IPS DF 4.7 (cell line): ENCODE measurements around the gene ERC1.
"Not testable (repeated sequence)": the region's sequence is repeated elsewhere in the genome, so short reads cannot be mapped to it uniquely, and the experiment has no call there.

Experiments used
- DNase-seq: peaks from one replicate; pipeline ENCODE4 v3.0.0-alpha.2; 2013; ENCODE audit warnings: low spot score; ENCODE audit errors: extremely low read depth

The ERC1 gene

DNA sequence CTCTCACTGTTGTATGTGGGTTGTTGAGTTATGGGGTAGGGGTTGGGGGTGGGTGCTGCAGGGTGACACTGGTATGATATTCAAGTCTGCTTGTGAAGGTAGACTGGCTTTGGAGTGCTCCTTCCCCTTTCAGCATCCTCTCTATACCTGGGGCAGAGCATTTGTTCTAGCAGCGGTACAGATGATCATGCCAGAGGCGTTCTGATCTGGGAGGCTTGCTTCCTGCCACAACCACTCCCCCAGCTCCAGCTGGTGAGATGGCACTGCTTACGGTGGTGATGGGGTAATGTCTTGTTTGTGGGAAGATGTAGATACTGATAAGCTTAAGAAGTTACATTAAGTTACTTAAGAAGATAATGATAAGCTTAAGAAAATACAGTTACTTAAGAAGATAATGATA lies 131.8 kb downstream of the ERC1 start:
- DNase-seq = no peak

DNA sequence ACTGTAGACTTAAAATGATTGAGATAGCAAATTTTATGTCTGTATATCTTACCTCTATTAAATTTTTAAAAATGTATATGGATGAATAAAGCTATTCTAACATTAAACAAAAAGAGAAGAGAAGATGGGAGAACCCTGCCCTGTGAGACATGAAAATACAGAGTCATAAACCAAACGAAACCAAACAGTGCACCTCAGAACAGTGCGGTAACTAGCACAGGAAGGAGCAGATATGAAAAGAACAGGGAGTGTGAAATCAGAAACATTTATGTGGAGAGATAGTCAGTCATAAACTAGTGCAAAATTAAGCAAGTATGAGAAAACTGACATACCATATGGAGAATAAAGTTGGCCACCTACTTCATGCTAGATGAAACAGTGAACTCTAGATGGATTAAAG lies 135.1 kb downstream of the ERC1 start:
- no peak for DNase-seq

- no peak for DNase-seq
Measured at GRCh38 chr12:1127021-1127420, 136.0 kb downstream of the ERC1 start.

- no peak for DNase-seq
Measured at GRCh38 chr12:1130164-1130563, 139.1 kb downstream of the ERC1 start.

DNA sequence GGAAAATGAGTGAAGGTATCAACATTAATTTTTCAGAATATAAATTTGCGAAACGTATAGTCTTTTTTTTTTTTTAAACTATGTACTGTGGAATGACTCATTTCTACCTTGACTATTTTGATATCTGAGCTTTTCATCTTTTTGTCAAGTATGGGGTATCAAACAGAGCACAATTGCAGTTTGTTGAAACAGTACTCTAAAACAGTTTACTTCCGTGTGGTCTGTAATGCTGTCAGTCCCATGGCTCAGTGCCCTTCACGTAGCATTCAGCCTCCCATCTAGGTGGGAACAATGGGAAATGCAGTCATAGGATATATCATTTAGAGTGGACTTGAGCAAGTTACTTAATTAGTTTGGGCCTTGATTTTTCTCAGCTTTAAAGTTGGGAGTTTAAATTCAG lies 139.5 kb downstream of the ERC1 start:
- DNase-seq = no peak

DNA sequence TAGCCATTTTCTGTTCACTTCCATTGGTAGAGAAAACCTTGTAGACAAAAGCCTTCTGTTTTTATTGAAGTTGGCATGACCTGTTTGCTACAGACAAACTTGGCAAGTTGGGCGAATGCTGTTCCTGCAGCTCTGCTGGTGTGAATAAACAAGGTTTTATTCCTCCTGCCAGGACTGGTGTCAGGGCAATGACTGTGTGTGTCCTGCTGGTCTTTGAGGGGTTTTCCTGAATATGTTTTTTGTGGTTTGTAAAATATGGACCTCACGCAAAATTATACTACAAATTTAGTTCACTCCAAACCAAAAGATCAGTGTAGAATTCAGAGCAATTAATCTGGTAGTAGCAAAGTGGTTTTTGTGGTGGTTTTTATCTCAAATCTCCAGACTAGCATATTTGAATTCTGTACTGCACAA lies 140.8 kb downstream of the ERC1 start:
- no peak for DNase-seq

DNA sequence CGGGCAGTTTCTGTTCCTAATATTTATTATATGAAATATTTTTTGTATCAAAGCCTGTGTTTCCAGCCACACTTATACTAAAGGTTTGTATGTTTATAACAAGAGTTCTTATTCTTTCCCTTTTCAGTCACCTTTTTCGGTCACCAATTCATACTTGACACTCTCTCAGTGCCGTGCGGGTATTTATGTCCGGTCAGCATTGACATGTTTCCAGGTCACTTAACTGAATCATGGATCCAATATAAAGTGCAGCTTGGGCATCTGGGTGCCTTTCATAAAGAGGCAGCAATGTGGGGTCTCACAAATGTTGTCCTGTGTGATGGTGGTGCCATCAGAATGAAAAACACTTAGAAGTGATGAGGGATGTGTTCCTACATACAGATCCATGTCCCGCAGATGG lies 141.3 kb downstream of the ERC1 start:
- no peak for DNase-seq

GRCh38 chr12:1138691-1139090 lies 147.7 kb downstream of the ERC1 start:
- no peak for DNase-seq

DNA sequence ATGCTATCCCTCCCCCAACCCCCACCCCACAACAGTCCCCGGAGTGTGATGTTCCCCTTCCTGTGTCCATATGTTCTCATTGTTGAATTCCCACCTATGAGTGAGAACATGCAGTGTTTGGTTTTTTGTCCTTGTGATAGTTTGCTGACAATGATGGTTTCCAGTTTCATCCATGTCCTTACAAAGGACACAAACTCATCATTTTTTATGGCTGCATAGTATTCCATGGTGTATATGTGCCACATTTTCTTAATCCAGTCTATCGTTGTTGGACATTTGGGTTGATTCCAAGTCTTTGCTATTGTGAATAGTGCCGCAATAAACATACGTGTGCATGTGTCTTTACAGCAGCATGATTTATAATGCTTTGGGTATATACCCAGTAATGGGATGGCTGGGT lies 155.7 kb downstream of the ERC1 start:
- not testable (repeated sequence) for DNase-seq

- DNase-seq = no peak
Measured at GRCh38 chr12:1147821-1148220, 156.8 kb downstream of the ERC1 start.

- no peak for DNase-seq
Measured at GRCh38 chr12:1157046-1157445, 166.0 kb downstream of the ERC1 start.

GRCh38 chr12:1161197-1161596 lies 170.2 kb downstream of the ERC1 start:
- DNase-seq = no peak

GRCh38 chr12:1162081-1162760 lies 171.2 kb downstream of the ERC1 start:
- DNase-seq = no peak

GRCh38 chr12:1167784-1168183 lies 176.8 kb downstream of the ERC1 start:
- DNase-seq = no peak

DNA sequence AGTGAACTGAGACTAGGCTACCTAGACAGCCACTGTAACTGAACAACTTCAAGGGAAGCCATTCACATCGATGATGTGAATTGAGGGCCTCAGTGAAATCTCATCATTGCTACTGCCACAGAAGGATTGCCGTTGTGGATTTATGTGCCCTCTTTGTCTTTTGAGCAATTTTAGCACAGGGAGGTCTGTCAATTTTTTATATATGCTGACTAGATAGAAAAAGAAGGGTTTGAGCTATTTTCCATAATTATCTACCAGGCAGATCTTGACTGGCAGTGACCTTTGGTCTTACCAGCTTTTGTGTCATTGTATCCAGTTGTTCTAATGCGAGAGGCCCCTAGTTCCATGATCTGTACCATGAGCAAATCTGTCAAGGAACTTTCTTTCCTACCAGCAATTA lies 179.4 kb downstream of the ERC1 start:
- DNase-seq = no peak

DNA sequence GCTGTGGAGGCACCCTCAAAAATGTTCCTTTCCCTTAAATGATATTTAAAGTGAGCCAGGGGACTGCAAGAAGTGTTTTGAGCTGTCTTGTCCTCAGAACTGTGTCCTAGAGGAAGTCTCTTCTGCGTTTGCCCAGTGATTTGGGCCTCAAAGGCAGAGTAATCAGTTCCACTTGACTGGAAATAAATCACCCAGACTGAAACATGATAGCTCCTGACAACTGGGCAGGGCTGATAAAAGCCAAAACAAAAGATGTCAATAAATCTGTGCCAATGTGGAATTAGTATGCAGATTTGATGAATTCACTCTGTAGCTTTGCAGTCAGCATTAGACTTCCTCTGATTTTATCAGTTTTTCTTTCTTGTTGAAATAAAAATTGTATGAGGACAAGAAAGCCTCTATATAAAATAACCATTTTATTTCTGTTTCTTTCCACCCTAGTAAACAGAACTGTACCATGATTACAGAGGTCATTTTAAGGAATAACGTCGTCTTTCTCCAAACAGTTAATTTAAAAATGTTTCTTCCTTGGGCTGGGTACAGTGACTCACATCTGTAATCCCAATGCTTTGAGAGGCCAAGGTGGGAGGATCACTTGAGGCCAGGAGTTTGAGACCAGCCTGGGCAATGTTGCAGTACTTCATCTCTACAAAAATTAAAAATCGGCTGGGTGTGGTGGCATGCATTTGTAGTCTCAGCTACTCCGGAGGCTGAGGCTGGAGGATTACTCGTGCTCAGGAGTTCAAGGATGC lies 180.8 kb downstream of the ERC1 start:
- DNase-seq = no peak

DNA sequence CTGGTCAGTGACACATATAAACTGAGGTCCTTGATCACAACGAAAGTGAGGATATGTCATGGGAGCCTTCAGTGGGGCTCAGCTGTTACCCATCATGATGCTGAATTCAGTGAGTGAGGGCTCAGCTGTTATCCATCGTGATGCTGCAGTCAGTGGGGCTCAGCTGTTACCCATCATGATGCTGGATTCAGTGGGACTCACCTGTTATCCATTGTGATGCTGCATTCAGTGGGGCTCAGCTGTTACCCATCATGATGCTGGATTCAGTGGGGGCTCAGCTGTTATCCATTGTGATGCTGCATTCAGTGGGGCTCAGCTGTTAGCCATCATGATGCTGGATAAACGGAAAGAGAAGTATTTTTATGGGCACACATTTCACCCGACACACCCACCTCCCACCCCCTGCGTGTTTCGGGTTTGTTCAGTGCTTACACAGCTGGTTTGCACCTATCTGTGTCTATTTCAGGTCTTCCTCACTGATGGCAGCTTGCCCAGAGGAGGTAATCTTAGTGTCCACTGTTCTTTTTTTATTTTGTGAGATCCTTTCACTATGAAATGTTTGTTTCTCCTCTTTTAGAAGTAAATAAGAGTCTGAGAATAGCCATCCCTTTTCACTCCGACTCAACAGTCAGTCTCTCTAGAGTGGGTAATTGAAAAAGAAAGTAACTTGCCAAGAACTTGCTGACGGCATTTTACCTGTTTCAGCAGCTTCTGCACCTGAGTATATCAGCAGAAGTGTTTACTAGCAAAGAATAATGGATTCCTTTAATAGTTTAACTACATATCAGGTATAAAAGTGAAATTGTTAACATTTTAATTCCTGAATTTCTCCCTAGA lies 183.0 kb downstream of the ERC1 start:
- no peak for DNase-seq

DNA sequence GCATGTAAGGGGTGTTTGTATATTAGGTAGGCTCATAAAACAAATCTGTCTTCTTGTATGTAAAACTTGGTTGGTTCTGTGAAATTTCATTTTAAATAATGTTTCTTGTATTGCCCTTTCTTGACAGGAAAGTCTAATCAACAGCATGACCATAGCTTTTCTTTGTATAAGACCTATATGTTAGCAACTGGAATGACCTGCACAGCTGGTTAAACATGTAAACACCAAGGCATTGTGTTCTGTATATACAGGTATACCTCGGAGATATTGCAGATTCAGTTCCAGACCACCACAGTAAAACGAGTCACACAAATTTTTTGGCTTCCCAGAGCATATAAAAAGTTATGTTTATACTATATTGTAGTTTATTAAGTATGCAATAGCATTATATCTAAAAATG lies 183.6 kb downstream of the ERC1 start:
- DNase-seq = no peak

- DNase-seq = no peak
Measured at GRCh38 chr12:1176191-1176590, 185.2 kb downstream of the ERC1 start.

GRCh38 chr12:1179128-1179527 lies 188.1 kb downstream of the ERC1 start:
- DNase-seq = no peak

DNA sequence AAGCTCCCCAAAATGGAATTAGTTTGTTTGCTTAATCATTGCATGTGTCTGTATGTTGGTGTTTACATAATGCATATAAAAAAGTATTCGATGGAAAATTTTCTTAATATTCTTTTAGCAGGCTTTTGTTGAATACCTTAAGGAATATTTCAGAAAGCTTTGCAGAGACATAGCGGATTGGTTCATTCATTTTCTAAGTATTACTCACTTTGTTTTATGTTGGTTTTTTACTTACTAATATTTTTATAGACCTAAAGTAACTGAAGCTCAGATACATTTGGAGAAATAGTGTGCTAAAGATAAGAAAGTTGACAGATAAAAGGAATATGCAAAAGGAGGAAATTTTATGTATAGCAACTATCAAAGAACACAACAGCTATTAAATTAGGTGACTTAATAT lies 191.0 kb downstream of the ERC1 start:
- DNase-seq = no peak

DNA sequence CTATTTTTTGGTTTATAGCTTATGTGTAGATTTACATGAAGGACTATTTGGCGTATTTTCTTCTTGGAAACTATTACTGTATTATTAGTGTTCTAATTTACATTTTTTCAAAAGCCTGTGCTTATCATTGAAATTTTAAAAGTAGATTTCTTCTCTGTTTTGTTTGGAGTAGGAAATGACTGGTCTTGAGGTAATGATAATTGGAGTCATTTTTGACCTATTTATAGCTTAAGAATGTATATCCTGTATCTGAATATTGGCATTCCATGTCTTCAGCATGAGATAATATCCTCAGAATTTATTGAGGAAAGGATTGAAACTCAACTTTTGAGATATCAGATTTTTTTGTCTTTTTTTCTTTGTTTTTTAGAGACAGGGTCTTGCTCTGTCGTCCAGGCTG lies 193.4 kb downstream of the ERC1 start:
- no peak for DNase-seq
